ENCODE measurements around the gene CYSLTR2.

Gene CYSLTR2

DNA sequence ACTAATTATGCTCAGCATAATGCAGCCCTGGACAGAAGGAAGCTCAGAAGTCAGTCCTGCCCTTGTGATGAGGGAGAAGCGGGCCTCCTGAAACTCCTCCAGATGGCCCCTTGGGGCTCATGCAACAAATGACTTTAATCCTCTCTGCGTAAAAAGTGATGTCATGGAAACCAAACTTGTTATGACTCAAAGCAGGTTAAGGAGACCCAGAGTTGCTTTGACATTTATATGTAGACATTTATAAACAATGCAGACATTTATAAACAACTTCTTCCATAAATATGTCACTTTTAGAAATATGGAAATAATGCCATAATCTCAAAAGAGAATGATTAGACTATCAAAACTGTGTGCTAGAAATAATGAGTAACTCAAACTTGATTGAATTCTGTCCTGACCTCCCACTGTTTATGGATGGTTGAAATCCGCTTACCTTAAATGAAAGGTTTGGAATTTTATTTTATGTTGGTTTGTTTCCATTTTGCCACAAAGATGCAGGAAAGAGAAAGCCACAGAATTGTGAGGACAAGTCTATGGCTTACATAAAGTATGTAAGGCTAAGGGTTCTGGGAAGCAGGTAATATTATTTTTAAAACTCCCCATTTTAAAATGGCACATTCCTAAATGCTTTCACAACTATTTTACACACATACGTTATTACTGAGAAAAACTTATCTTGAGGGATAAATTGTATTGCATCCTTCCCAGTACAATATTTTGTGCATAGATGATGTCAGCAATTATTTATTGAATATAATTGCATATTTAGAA, 73.7 kb downstream of the CYSLTR2 start:
- H3K27ac Mint-ChIP-seq = no peak overlapping the region
- no peak for DNase-seq (ENCODE audit: low spot score in 2 of 2)
- H3K27me3 Mint-ChIP-seq = peaks cover 18% of the 10 kb centered on the region

DNA sequence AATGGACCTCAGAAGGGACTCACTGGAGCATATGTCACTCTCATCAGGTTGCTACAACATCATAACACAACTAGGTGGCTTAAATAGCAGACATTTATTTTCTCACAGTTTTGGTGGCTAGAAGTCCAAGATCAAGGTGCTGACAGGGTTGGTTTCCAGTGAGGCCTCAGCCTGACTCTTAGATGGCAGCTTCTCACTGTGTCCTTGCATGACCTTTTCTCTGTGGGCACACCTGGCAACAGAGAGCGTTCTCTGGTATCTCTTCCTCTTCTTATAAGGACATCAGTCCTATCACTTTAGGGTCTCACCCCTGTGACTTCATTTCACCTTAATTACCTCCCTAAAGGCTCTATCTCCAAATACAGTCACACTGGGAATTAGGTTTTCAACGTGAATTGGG, 74.5 kb downstream of the CYSLTR2 start:
- H3K4me3 Mint-ChIP-seq = no peak overlapping the region
- peaks cover 3% of the 10 kb centered on the region for H3K9me3 Mint-ChIP-seq
- DNase-seq (ENCODE audit: low spot score in 2 of 2) = no peak
- no peak overlapping the region for H3K27ac Mint-ChIP-seq
- peaks cover 2% of the 10 kb centered on the region for H3K4me1 Mint-ChIP-seq
- peaks cover 2% of the 10 kb centered on the region for H3K36me3 Mint-ChIP-seq
- ATAC-seq (ENCODE audit: low read depth) = no peak
- peaks cover 18% of the 10 kb centered on the region for H3K27me3 Mint-ChIP-seq

More for the DNA sequence above, 73.7 kb downstream of the CYSLTR2 start:
- Mint-ChIP-seq H3K4me1 (peaks cover 2% of the 10 kb centered on the region), H3K36me3 (peaks cover 2% of the 10 kb centered on the region), H3K9me3 (peaks cover 3% of the 10 kb centered on the region), H3K4me3 (no peak overlapping the region)
- no peak for ATAC-seq (ENCODE audit: low read depth)

GRCh38 chr13:48728876-48729275, 75.1 kb downstream of the CYSLTR2 start:
- ATAC-seq (ENCODE audit: low read depth) (no peak), DNase-seq (ENCODE audit: low spot score in 2 of 2) (no peak)
- Mint-ChIP-seq H3K27me3 (peaks cover 22% of the 10 kb centered on the region), H3K27ac (no peak overlapping the region), H3K4me3 (no peak overlapping the region), H3K4me1 (peaks cover 2% of the 10 kb centered on the region), H3K9me3 (peaks cover 3% of the 10 kb centered on the region), H3K36me3 (peaks cover 2% of the 10 kb centered on the region)

GRCh38 chr13:48729856-48730255, 76.1 kb downstream of the CYSLTR2 start:
- Mint-ChIP-seq H3K36me3 (peaks cover 2% of the 10 kb centered on the region), H3K4me3 (no peak overlapping the region), H3K27ac (no peak overlapping the region), H3K4me1 (peaks cover 2% of the 10 kb centered on the region), H3K27me3 (peaks cover 18% of the 10 kb centered on the region), H3K9me3 (peaks cover 3% of the 10 kb centered on the region)
- ATAC-seq (ENCODE audit: low read depth) (no peak), DNase-seq (ENCODE audit: low spot score in 2 of 2) (no peak)

DNA sequence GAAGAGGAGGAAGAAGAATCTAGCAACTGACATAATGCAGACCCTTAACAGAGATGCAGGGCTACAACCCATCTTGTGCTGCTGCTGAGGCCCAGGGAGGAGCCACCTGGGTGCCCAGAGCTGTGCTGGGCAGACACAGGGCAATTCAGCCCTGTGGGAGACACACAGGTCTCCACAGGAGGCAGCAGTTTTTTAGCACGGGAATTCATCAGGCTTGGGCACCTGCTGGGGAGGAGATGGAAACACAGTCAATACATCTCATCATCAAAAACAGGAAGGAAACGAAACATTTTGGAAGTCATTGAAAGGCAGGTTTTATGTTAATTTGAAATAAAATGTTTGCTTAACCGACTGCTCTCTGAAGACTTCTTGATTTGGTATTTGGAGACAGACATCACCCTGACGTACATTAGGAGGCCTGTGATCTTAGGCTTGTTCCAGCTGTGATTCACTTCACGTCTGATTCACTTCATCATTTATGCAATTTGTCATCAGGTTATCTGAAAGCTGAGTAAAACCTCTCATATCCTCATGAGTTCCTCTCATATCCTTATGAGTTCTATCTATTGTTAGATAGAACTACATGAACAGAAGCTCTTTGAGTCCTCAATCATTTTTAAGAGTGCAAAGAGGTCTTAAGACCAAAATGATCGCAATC, 77.4 kb downstream of the CYSLTR2 start:
- Mint-ChIP-seq H3K36me3 (no peaks in the 10 kb centered on the region), H3K4me3 (no peak overlapping the region), H3K9me3 (no peaks in the 10 kb centered on the region), H3K27me3 (peaks cover 18% of the 10 kb centered on the region), H3K4me1 (peaks cover 2% of the 10 kb centered on the region), H3K27ac (no peak overlapping the region)
- DNase-seq (ENCODE audit: low spot score in 2 of 2) (no peak), ATAC-seq (ENCODE audit: low read depth) (peak; percentile 19)

GRCh38 chr13:48731957-48732569, 78.3 kb downstream of the CYSLTR2 start:
- H3K27ac Mint-ChIP-seq = no peak overlapping the region
- H3K36me3 Mint-ChIP-seq = no peaks in the 10 kb centered on the region
- ATAC-seq (ENCODE audit: low read depth) (peak; percentile 59), DNase-seq (ENCODE audit: low spot score in 2 of 2) (peak; percentile 20)
- peaks cover 2% of the 10 kb centered on the region for H3K4me1 Mint-ChIP-seq
- peaks cover 19% of the 10 kb centered on the region for H3K27me3 Mint-ChIP-seq
- no peaks in the 10 kb centered on the region for H3K9me3 Mint-ChIP-seq
- H3K4me3 Mint-ChIP-seq = peak overlapping the region; percentile 49

DNA sequence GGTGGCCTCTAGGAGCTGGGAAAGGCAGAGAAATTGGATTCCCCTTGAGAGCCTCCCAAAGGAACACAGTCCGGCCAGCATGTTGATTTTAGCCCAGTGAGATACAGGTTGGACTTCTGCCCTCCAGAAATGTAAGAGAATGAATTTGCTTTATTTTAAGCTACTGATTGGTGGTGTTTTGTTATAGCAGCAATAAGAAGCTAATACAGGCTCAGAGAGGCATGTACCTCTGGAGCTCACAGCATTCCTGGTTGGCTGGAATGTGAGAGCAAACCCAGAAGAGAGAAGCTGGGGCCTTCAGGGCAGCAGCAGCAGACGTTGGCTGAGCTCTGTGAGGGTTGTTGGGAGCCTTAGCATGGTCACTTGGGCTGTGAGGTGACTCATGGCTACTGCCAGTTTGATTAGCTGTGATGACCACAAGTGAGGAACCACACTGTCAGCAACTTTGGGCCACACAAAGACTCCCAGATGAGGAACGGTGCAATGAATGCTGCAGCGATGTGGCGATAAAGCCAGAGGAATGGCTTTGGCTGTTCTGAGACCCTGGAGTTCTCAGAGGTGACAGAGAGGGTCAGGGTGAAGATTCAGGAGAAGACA, 80.1 kb downstream of the CYSLTR2 start:
- no peak for ATAC-seq (ENCODE audit: low read depth)
- Mint-ChIP-seq H3K36me3 (no peaks in the 10 kb centered on the region), H3K4me1 (peaks cover 2% of the 10 kb centered on the region), H3K4me3 (no peak overlapping the region), H3K9me3 (no peaks in the 10 kb centered on the region), H3K27ac (no peak overlapping the region), H3K27me3 (peaks cover 21% of the 10 kb centered on the region)
- DNase-seq (ENCODE audit: low spot score in 2 of 2) = no peak

GRCh38 chr13:48735571-48735970, 81.8 kb downstream of the CYSLTR2 start:
- ATAC-seq (ENCODE audit: low read depth) = no peak
- H3K36me3 Mint-ChIP-seq = no peaks in the 10 kb centered on the region
- peaks cover 21% of the 10 kb centered on the region for H3K27me3 Mint-ChIP-seq
- H3K4me1 Mint-ChIP-seq = peaks cover 2% of the 10 kb centered on the region
- H3K4me3 Mint-ChIP-seq = no peak overlapping the region
- H3K27ac Mint-ChIP-seq = no peak overlapping the region
- DNase-seq (ENCODE audit: low spot score in 2 of 2) = no peak
- H3K9me3 Mint-ChIP-seq = no peaks in the 10 kb centered on the region

- DNase-seq (ENCODE audit: low spot score in 2 of 2) (no peak), ATAC-seq (ENCODE audit: low read depth) (no peak)
- no peaks in the 10 kb centered on the region for H3K4me1 Mint-ChIP-seq
- H3K27me3 Mint-ChIP-seq = peaks cover 15% of the 10 kb centered on the region
- H3K4me3 Mint-ChIP-seq = no peak overlapping the region
- no peak overlapping the region for H3K27ac Mint-ChIP-seq
- no peaks in the 10 kb centered on the region for H3K36me3 Mint-ChIP-seq
- H3K9me3 Mint-ChIP-seq = no peaks in the 10 kb centered on the region
Measured at GRCh38 chr13:48737689-48738088, 84.0 kb downstream of the CYSLTR2 start.

GRCh38 chr13:48738311-48738710, 84.6 kb downstream of the CYSLTR2 start:
- Mint-ChIP-seq H3K27ac (no peak overlapping the region), H3K36me3 (no peaks in the 10 kb centered on the region), H3K4me1 (no peaks in the 10 kb centered on the region), H3K9me3 (no peaks in the 10 kb centered on the region), H3K27me3 (peaks cover 14% of the 10 kb centered on the region), H3K4me3 (no peak overlapping the region)
- DNase-seq (ENCODE audit: low spot score in 2 of 2) (no peak), ATAC-seq (ENCODE audit: low read depth) (no peak)

DNA sequence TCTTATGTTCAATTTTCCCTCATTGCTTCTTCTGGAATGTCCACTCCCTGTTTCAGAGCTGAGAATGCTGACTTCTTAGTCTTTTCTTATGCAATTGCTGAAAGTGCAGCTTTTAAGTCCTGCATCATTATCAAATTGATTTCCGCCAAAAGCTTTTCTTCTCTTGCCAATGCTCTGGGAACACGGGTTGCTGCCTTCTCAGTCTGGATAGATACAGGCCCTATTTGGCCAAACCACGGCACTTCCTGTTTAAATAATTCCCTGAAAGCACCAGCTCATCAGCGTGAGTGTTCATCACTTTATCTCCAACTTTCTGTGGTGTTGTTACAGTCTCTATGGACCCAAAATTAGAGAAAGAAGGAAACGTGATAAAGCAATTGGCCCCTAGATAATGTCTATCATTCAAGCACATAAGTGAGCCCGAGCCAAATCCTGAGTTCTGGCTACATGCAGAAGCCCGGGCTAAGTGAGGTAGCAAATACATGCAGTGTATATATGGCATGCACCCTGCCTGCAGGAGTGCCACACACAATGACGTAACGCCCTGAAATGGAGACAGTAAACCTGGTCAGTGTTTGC, 85.7 kb downstream of the CYSLTR2 start:
- DNase-seq (ENCODE audit: low spot score in 2 of 2) (no peak), ATAC-seq (ENCODE audit: low read depth) (no peak)
- H3K36me3 Mint-ChIP-seq = no peaks in the 10 kb centered on the region
- H3K27ac Mint-ChIP-seq = no peak overlapping the region
- no peaks in the 10 kb centered on the region for H3K4me1 Mint-ChIP-seq
- peaks cover 13% of the 10 kb centered on the region for H3K27me3 Mint-ChIP-seq
- H3K4me3 Mint-ChIP-seq = no peak overlapping the region
- no peaks in the 10 kb centered on the region for H3K9me3 Mint-ChIP-seq

- ATAC-seq (ENCODE audit: low read depth) (no peak), DNase-seq (ENCODE audit: low spot score in 2 of 2) (no peak)
- Mint-ChIP-seq H3K27me3 (peaks cover 14% of the 10 kb centered on the region), H3K27ac (no peak overlapping the region), H3K4me1 (no peaks in the 10 kb centered on the region), H3K36me3 (no peaks in the 10 kb centered on the region), H3K9me3 (no peaks in the 10 kb centered on the region), H3K4me3 (no peak overlapping the region)
Measured at GRCh38 chr13:48741377-48741776, 87.6 kb downstream of the CYSLTR2 start.

- Mint-ChIP-seq H3K4me3 (no peak overlapping the region), H3K27me3 (peaks cover 6% of the 10 kb centered on the region), H3K27ac (no peak overlapping the region), H3K36me3 (no peaks in the 10 kb centered on the region), H3K4me1 (peaks cover 6% of the 10 kb centered on the region), H3K9me3 (no peaks in the 10 kb centered on the region)
- DNase-seq (ENCODE audit: low spot score in 2 of 2) = no peak
- no peak for ATAC-seq (ENCODE audit: low read depth)
Measured at GRCh38 chr13:48746821-48747220, 93.1 kb downstream of the CYSLTR2 start.

DNA sequence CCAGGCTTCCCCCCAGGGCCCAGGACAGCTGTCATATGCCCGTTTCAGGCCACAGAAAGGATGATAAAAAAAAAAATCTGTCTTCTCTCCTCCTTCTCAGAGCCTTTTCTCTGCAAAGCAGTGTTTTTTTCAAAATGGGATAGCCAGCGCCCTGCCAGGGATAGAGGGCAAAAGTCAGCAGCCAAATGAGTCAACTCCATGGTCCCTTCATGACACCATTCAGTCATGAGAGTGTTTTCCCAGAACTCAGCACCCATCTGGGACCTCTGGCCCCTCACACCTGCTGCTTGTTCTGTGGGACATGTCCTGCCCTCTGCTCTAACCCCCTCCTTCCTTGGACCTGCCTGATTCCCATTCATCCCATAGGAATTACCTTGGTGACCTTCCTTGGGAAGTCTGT, 95.0 kb downstream of the CYSLTR2 start:
- Mint-ChIP-seq H3K36me3 (no peaks in the 10 kb centered on the region), H3K9me3 (no peaks in the 10 kb centered on the region), H3K4me1 (peaks cover 6% of the 10 kb centered on the region), H3K27ac (no peak overlapping the region), H3K4me3 (no peak overlapping the region), H3K27me3 (peaks cover 5% of the 10 kb centered on the region)
- DNase-seq (ENCODE audit: low spot score in 2 of 2) (no peak), ATAC-seq (ENCODE audit: low read depth) (no peak)
